Esophagus (tissue), 2 donors: Measurements from ENCODE around the gene GRB2. TPM values are rescaled to one million over a fixed set of nuclear protein-coding genes. Genes with fewer than 3 reads are reported as not detected.
"Not testable (repeated sequence)": the region's sequence is repeated elsewhere in the genome, so short reads cannot be mapped to it uniquely, and the experiment has no call there.

Source experiments
- H3K27ac ChIP-seq, 2 donors: one replicate each; pipeline ENCODE4 v1.5.1; 2013; ENCODE audit warnings: low read depth in 2 of 2, mild to moderate bottlenecking in 2 of 2, inconsistent platforms in 1 of 2, low read length in 1 of 2, moderate library complexity in 1 of 2
- H3K27me3 ChIP-seq, 2 donors: one replicate each; pipeline ENCODE4 v1.6.1; 2013; ENCODE audit warnings: low read length in 2 of 2, control low read depth in 1 of 2, mild to moderate bottlenecking in 1 of 2; ENCODE audit not compliant: insufficient read depth in 2 of 2, control insufficient read depth in 1 of 2
- H3K36me3 ChIP-seq, 2 donors: one replicate each; pipeline ENCODE4 v1.6.1; 2013; ENCODE audit warnings: low read length in 1 of 2; ENCODE audit not compliant: control insufficient read depth in 2 of 2, insufficient read depth in 2 of 2
- H3K4me1 ChIP-seq, 2 donors: one replicate each; pipeline ENCODE4 v1.6.1; 2013; ENCODE audit warnings: low read length in 1 of 2; ENCODE audit not compliant: control insufficient read depth in 2 of 2, insufficient read depth in 2 of 2
- H3K4me3 ChIP-seq, 2 donors: one replicate each; pipeline ENCODE4 v1.5.1; 2013; ENCODE audit warnings: low read length in 2 of 2, mild to moderate bottlenecking in 2 of 2, low read depth in 1 of 2, moderate library complexity in 1 of 2
- H3K9me3 ChIP-seq, 2 donors: one replicate each; pipeline ENCODE4 v1.6.1; 2013; ENCODE audit warnings: mild to moderate bottlenecking in 2 of 2, low read depth in 1 of 2, low read length in 1 of 2, moderate library complexity in 1 of 2; ENCODE audit not compliant: control insufficient read depth in 2 of 2, insufficient read depth in 1 of 2
- WGBS, 2 donors: extraction: QIAGEN DNeasy Blood & Tissue Kit; methylation state at CpG; one replicate each; pipeline ENCODE4 v1.1.7; 2013; 5-methylcytosine and 5-hydroxymethylcytosine counted together
- polyA plus RNA-seq, 2 donors: library from polyadenylated mRNA; stranded (reverse); fragments of 200-250 nt; gene quantifications; one replicate each; pipeline ENCODE4 v1.2.3, GENCODE V29; 2013
- donor health status: healthy with polysubstance abuse.
- donor health status: Bipolar disorder and iron deficiency.

GRB2 gene
- polyA plus RNA-seq, 2 donors = 23.2 to 36.6 TPM

DNA sequence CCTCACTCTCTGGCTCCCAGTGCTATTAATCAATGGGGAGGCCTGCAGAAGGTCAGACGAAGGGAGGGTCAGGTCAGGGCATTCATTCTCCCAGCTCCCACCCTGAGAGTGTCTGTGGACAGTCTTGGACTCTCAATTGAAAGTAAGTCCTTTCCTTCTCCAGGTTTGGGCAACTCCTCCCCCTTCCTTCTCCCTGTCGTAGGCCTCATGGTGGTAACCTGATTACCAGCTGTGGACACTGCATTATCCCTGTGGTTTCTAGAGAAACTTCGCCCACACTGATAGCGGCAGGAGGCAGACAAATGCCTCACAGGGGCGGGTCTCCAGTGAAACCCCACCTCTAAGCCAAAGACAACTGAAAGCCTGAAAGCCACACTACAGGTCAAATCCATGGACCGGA, 58.6 kb downstream of the GRB2 start:
- Histone ChIP-seq H3K4me1 (peaks cover 0 to 12% of the 10 kb centered on the region in 2 donors), H3K27ac (no peak overlapping the region)

DNA sequence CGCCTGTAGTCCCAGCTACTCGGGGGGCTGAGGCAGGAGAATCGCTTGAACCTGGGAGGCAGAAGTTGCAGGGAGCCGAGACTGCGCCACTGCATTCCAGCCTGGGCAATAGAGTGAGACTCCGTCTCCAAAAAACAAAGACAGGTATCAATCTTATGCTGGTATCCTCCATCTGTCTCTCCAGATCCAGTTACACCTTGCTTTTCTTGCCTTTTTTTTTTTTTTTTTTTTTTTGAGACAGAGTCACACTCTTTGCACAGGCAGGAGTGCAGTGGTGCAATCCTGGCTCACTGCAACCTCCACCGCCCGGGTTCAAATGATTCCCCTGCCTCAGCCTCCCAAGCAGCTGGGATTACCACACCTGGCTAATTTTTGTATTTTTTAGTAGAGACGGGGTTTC, 59.1 kb downstream of the GRB2 start:
- not testable (repeated sequence) for H3K4me3 ChIP-seq, H3K36me3 ChIP-seq, H3K27me3 ChIP-seq, H3K9me3 ChIP-seq, H3K27ac ChIP-seq
- WGBS, 2 donors = 87% methylated on average over 9 of the region's 9 CpGs
- peaks cover 0 to 12% of the 10 kb centered on the region in 2 donors for H3K4me1 ChIP-seq

More for the DNA sequence above, 58.6 kb downstream of the GRB2 start:
- H3K27me3 ChIP-seq = no peaks in the 10 kb centered on the region
- no peaks in the 10 kb centered on the region for H3K36me3 ChIP-seq
- no peaks in the 10 kb centered on the region for H3K9me3 ChIP-seq
- no peak overlapping the region for H3K4me3 ChIP-seq
- 51 to 66% methylated on average over 6 of the region's 6 CpGs for WGBS, 2 donors

DNA sequence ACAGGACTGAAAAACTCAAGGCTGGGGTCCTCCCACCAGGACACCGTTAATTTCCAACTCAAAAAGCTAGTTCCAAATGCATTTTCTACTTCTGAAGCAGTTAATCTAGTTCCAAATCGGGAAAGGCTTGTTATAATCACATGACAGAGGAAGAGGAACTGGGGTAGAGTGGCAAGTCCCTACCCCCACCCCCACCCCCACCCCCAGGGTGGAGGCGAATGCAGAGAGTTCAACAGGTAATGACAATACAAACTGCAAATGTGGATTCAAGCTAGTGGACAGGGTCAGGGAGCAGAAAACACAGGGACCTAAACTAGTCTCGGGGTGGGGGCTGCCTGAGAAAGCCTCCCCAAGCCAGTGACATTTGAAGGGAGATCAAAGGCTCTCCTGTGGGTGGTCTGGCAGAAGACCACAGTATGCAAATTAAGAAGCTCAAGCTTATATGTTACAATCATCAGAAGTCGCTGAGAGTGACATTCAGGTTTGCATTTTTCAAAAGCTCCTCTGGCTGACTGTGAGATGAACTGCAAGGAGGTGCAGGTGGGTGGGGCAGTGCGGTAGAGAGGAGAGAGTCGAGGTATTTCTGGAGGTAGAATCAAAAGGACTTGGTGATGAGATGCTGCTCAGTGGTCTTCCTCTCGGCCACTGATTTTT, 59.8 kb downstream of the GRB2 start:
- Histone ChIP-seq H3K9me3 (no peaks in the 10 kb centered on the region), H3K4me1 (peaks cover 2 to 9% of the 10 kb centered on the region in 2 donors), H3K27me3 (no peaks in the 10 kb centered on the region), H3K36me3 (no peaks in the 10 kb centered on the region), H3K4me3 (no peak overlapping the region), H3K27ac (no peak overlapping the region)
- WGBS, 2 donors = 42 to 48% methylated on average over 8 of the region's 8 CpGs

DNA sequence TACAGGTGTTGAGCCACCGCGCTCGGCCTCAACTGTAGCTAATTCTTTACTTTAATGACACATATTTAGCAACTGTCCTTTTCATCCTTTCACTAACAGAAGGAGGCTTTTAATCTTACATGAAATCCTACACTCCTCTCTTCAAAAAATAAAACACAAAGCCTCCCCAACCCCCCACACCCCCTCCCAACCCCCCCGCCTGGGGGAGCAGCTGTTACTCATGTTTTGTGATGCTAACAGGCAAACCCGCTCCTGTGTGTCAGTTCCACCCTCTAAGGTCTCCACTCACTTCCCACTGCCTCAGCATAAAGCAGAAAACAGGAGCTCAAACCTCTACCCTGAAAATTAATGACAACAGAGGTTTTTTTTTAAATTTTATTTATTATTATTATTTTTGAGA, 60.8 kb downstream of the GRB2 start:
- Histone ChIP-seq H3K36me3 (no peaks in the 10 kb centered on the region), H3K27me3 (no peaks in the 10 kb centered on the region), H3K4me1 (peaks cover 2 to 7% of the 10 kb centered on the region in 2 donors), H3K27ac (no peak overlapping the region), H3K4me3 (no peak overlapping the region), H3K9me3 (no peaks in the 10 kb centered on the region)
- 87 to 88% methylated on average over 5 of the region's 5 CpGs for WGBS, 2 donors

DNA sequence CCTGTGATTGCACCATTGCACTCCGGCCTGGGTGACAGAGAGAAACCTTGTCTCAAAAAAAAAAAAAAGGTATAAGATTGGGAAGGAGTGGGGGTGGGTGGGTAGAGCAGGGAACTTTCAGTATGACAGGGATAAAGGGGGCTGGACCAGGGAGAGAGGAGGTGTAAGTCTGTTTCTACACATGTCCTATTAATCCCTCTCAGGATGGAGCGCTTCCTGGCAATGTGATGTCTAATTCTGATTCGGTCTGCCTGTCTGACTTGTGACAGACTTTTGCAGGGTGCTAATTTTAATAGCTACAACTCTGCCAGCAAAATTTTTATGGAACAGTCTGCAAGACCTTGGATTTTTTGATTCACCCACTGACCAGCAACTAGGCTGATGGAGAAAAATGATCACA, 62.5 kb downstream of the GRB2 start:
- H3K4me1 ChIP-seq = peaks cover 2 to 5% of the 10 kb centered on the region in 2 donors
- H3K9me3 ChIP-seq = no peaks in the 10 kb centered on the region
- no peak overlapping the region for H3K27ac ChIP-seq
- H3K36me3 ChIP-seq = no peaks in the 10 kb centered on the region
- WGBS, 2 donors = 68 to 70% methylated on average over 3 of the region's 3 CpGs
- H3K4me3 ChIP-seq = no peak overlapping the region
- H3K27me3 ChIP-seq = no peaks in the 10 kb centered on the region

DNA sequence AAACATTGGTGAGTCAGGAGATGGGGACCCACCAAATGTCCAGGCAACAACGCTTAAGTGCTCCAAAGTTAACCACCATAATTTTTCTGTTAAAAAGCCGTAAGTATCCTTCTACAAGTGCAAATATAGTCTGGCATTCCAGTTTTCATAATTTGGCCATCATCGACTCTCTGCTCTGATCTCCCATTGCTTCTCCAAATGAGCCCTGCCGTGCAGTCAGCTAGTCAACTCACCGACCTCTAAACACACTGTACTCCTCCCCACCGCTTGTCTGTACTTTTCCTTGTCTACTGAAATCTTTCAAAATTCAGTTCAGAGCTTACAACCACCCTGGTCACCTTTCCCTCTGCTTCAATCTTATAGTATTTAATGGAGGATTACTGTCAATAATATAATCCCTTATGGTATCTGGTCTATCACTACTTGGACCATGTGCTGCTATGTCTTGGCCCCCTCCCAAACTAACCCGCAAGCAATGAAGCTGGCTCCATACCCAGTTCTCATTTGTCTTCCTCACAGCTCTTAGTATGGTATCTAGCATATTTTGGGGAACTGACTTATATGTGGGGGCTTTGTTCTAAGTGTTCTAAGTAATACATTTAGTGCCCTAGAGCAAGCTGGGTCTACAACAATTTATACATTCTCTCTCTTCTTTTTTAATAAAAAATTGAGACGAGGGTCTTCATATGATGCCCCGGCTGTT, 63.5 kb downstream of the GRB2 start:
- Histone ChIP-seq H3K4me3 (no peak overlapping the region), H3K9me3 (no peaks in the 10 kb centered on the region), H3K36me3 (no peaks in the 10 kb centered on the region), H3K27me3 (no peaks in the 10 kb centered on the region), H3K4me1 (peaks cover 2 to 3% of the 10 kb centered on the region in 2 donors), H3K27ac (no peak overlapping the region)
- 81 to 85% methylated on average over 9 of the region's 9 CpGs for WGBS, 2 donors

DNA sequence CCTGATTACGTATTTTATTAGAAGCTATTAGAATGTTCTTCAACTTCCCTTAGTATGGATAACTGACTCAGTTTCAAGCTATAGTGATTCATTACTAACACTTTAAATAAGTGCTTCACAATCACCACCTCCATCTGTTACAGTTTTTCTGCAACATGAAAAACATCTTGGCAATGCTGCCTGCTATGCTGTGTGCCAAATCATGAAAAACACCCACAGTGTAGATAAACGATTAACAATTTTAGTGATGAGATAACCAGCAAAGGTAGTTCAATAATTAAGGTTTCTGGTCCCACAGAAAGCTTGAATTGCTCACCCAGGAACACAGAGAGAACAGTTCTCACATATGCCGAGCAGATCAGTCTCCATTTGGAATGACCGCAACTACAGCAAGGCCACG, 64.8 kb downstream of the GRB2 start:
- 63 to 73% methylated on average over 5 of the region's 5 CpGs for WGBS, 2 donors
- H3K4me3 ChIP-seq = no peak overlapping the region
- H3K36me3 ChIP-seq = peaks cover 0 to 2% of the 10 kb centered on the region in 2 donors
- H3K4me1 ChIP-seq = peaks cover 0 to 2% of the 10 kb centered on the region in 2 donors
- H3K27me3 ChIP-seq = no peaks in the 10 kb centered on the region
- H3K9me3 ChIP-seq = no peaks in the 10 kb centered on the region
- no peak overlapping the region for H3K27ac ChIP-seq

DNA sequence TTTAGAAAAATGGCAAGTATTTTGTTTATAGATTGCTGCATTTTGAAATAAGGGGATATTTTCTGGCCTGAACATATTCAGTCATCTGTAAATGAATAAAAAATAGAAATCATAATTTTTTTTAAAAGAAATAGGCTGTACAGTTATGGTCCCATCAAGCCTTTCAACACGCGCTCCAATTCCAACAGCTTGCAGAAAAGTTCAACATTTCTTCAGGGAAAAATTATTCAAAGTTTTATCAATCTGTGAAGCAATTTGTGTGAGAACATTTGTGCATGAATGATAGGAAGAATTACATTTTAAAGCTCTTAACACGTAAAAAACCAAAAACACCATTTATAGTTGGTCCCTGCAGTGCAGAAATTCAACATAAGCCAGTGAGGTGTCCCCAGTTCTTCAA, 65.5 kb downstream of the GRB2 start:
- Histone ChIP-seq H3K4me3 (no peak overlapping the region), H3K4me1 (peaks cover 0 to 2% of the 10 kb centered on the region in 2 donors)
- 95% methylated on average over 3 of the region's 3 CpGs for WGBS, 2 donors

DNA sequence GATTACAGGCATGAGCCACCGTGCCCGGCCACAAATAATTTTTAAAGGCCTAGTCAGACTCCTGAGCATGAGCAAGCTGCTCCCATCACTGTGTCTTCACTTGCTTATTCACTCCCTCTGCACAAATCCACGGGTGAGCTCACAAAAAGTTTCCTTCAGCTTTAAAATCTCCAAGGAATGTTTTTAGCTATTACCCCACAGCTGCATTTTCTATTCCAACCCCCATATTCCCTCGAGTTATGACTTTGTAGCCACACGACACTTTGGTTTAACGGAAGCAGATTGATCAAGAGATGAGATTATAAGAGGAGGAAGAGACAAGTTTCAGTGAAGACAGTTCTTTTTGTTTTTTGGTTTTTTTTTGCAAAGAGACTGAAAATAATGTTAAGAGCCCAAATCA, 67.1 kb downstream of the GRB2 start:
- 59 to 63% methylated on average over 6 of the region's 6 CpGs for WGBS, 2 donors
- Histone ChIP-seq H3K4me3 (no peak overlapping the region), H3K27me3 (no peaks in the 10 kb centered on the region), H3K36me3 (peaks cover 0 to 2% of the 10 kb centered on the region in 2 donors), H3K9me3 (no peaks in the 10 kb centered on the region), H3K27ac (no peak overlapping the region), H3K4me1 (peaks cover 0 to 2% of the 10 kb centered on the region in 2 donors)

More for the DNA sequence above, 65.5 kb downstream of the GRB2 start:
- H3K27me3 ChIP-seq = no peaks in the 10 kb centered on the region
- H3K36me3 ChIP-seq = peaks cover 0 to 2% of the 10 kb centered on the region in 2 donors
- H3K27ac ChIP-seq = no peak overlapping the region
- H3K9me3 ChIP-seq = no peaks in the 10 kb centered on the region

DNA sequence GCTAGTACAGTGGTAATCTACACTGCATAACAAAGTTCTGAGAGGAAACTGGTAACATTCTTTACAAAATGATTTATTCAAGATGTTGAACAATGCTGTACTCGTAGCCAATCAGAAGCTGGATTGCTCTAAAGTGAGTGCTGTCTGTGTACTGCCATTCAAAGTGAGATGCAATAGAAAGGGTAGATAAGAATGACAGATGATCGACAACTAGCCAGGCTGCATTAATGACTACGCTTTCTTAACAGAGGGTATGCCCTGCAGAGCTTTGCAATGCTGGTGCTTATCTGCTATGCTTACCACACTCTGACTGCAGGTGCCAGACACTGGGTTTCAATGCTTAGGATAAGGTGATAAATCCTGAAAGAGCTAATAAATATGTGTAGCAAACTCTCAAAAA, 70.2 kb downstream of the GRB2 start:
- Histone ChIP-seq H3K4me1 (no peaks in the 10 kb centered on the region), H3K9me3 (no peaks in the 10 kb centered on the region), H3K4me3 (no peak overlapping the region), H3K36me3 (peaks cover 2% of the 10 kb centered on the region in 2 donors), H3K27ac (no peak overlapping the region), H3K27me3 (no peaks in the 10 kb centered on the region)
- WGBS, 2 donors = 83 to 86% methylated on average over 3 of the region's 3 CpGs
